NB4 (cell line): ENCODE measurements around the gene TMEM87B.

Source experiments
- DNase-seq: peaks from one replicate; pipeline ENCODE4 v3.0.0; 2010; ENCODE audit warnings: low read depth
- H3K4me3 ChIP-seq: one replicate; pipeline ENCODE4 v1.5.1; 2011; ENCODE audit warnings: mild to moderate bottlenecking, low read depth, low read length, moderate library complexity
- CTCF ChIP-seq: IDR thresholded peaks from one replicate; pipeline ENCODE4 v1.5.1; 2012; ENCODE audit warnings: low read depth, low read length
- MAX ChIP-seq: IDR thresholded peaks from 2 replicates; pipeline ENCODE4 v1.6.1; 2011; ENCODE audit warnings: low read depth, low read length
- MYC ChIP-seq: IDR thresholded peaks from 2 replicates; pipeline ENCODE4 v1.6.1; 2011; ENCODE audit warnings: low read depth, low read length
- POLR2A ChIP-seq: IDR thresholded peaks from 2 replicates; pipeline ENCODE4 v1.6.1; 2011; ENCODE audit warnings: mild to moderate bottlenecking; ENCODE audit not compliant: insufficient read length; ENCODE audit errors: extremely low read depth

TMEM87B gene

DNA sequence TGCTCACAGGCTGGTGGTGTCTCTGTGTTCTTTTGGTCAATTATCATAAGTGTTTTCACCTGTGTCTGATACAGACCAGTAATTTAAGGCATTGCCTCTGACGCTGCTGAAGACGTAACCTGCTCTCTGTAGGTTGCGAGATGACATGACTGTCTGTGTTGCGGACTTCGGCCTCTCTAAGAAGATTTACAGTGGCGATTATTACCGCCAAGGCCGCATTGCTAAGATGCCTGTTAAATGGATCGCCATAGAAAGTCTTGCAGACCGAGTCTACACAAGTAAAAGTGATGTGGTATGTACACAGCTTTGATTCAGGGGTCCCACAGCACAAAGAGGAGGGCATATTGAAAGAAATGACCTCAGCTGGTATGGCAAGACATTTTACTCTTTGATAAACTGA, 33.8 kb upstream of the TMEM87B start:
- no peak overlapping the region for H3K4me3 ChIP-seq
- DNase-seq: no peak
- TF ChIP-seq MYC: no peak
- no peak for TF ChIP-seq MAX
- TF ChIP-seq POLR2A: no peak
- no peak for TF ChIP-seq CTCF

DNA sequence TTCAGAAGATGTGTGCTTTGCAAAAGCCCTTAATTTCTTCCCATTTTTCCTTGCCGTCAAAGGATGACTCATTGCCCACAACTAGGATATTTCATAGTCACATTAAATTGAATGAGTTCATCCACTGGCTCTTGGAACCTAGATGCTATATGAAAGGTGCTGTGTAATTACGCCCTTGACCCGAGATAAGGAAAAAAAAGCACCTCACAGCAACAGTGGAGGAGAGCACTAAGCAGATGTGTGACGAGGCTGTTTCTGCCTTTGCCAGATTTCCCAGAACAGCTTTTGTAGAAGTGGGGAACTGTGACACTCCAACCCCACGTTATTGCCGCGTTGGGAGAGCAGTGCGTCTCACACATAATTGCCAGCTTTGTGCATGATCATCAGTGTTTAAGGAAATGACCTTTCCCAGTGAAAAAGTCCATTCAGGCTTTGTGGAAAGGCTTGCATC, 33.3 kb upstream of the TMEM87B start:
- no peak for DNase-seq
- H3K4me3 ChIP-seq: no peak overlapping the region
- TF ChIP-seq POLR2A: no peak
- TF ChIP-seq MAX: no peak
- no peak for TF ChIP-seq CTCF
- TF ChIP-seq MYC: no peak

- no peak for DNase-seq
- TF ChIP-seq CTCF: no peak
- TF ChIP-seq MAX: no peak
- TF ChIP-seq MYC: no peak
- TF ChIP-seq POLR2A: no peak
- H3K4me3 ChIP-seq: no peak overlapping the region
Measured at GRCh38 chr2:112023707-112024106, 31.4 kb upstream of the TMEM87B start.

- TF ChIP-seq CTCF: no peak
- no peak for TF ChIP-seq MAX
- TF ChIP-seq MYC: no peak
- no peak for DNase-seq
- no peak overlapping the region for H3K4me3 ChIP-seq
Measured at GRCh38 chr2:112024231-112024630, 30.8 kb upstream of the TMEM87B start.

DNA sequence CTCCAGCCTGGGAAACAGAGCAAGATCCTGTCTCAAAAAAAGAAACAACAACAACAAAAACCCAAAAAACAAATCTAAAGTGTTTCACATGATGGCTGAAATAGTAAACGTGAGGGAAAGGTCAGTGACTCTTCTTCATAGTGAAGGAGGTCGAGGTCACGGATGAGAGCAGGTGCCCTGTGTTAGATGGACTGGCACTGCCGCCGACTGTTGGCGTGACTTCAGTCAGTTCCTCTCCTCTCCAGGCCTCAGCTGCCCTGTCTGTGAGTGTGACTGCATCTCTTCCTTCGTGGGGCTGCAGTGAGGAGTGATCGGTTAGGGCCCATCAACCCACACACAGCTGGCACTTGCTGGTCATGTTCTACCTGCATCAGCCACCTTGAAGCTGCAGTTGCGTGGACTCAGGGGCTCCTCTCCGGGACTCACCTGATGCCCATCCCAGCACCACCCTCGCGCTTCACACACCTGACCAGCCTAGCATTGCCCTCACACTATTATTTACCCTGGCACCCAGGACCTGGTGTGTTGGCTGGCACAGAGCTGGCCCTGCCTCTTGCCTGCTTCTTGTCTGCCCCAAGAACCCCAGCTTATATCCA, 30.1 kb upstream of the TMEM87B start:
- TF ChIP-seq CTCF (no peak), MAX (no peak), MYC (no peak), POLR2A (no peak)
- no peak for DNase-seq
- H3K4me3 ChIP-seq: no peak overlapping the region

GRCh38 chr2:112026509-112026908, 28.6 kb upstream of the TMEM87B start:
- no peak for DNase-seq
- H3K4me3 ChIP-seq: no peak overlapping the region
- TF ChIP-seq MAX (no peak), CTCF (no peak)
